ENCODE results near the gene SSNA1.

SSNA1 gene

GRCh38 chr9:137192448-137192780 lies 3.9 kb downstream of the SSNA1 start:
- H3K27ac Mint-ChIP-seq = no peak overlapping the region
- H3K36me3 Mint-ChIP-seq = peaks cover 4% of the 10 kb centered on the region
- H3K27me3 Mint-ChIP-seq = no peaks in the 10 kb centered on the region
- H3K4me3 Mint-ChIP-seq = no peak overlapping the region
- no peaks in the 10 kb centered on the region for H3K9me3 Mint-ChIP-seq
- DNase-seq (ENCODE audit: low spot score in 2 of 2) = no peak
- ATAC-seq (ENCODE audit: low read depth) = no peak
- H3K4me1 Mint-ChIP-seq = peaks cover 12% of the 10 kb centered on the region

GRCh38 chr9:137192859-137193258 lies 4.4 kb downstream of the SSNA1 start:
- no peak for DNase-seq (ENCODE audit: low spot score in 2 of 2)
- H3K27me3 Mint-ChIP-seq = no peaks in the 10 kb centered on the region
- no peak overlapping the region for H3K27ac Mint-ChIP-seq
- H3K4me1 Mint-ChIP-seq = peaks cover 11% of the 10 kb centered on the region
- no peak for ATAC-seq (ENCODE audit: low read depth)
- H3K36me3 Mint-ChIP-seq = peaks cover 4% of the 10 kb centered on the region
- no peak overlapping the region for H3K4me3 Mint-ChIP-seq
- no peaks in the 10 kb centered on the region for H3K9me3 Mint-ChIP-seq

GRCh38 chr9:137193771-137194170 lies 5.3 kb downstream of the SSNA1 start:
- Mint-ChIP-seq H3K4me1 (peaks cover 13% of the 10 kb centered on the region), H3K4me3 (no peak overlapping the region), H3K27me3 (no peaks in the 10 kb centered on the region), H3K36me3 (peaks cover 4% of the 10 kb centered on the region), H3K9me3 (no peaks in the 10 kb centered on the region), H3K27ac (no peak overlapping the region)
- ATAC-seq (ENCODE audit: low read depth) (no peak), DNase-seq (ENCODE audit: low spot score in 2 of 2) (no peak)

GRCh38 chr9:137194388-137194787 lies 5.9 kb downstream of the SSNA1 start:
- DNase-seq (ENCODE audit: low spot score in 2 of 2) = no peak
- no peak for ATAC-seq (ENCODE audit: low read depth)
- Mint-ChIP-seq H3K27me3 (no peaks in the 10 kb centered on the region), H3K36me3 (peaks cover 4% of the 10 kb centered on the region), H3K4me3 (no peak overlapping the region), H3K4me1 (peaks cover 9% of the 10 kb centered on the region), H3K27ac (no peak overlapping the region), H3K9me3 (no peaks in the 10 kb centered on the region)

GRCh38 chr9:137194909-137195308 lies 6.4 kb downstream of the SSNA1 start:
- ATAC-seq (ENCODE audit: low read depth) (no peak), DNase-seq (ENCODE audit: low spot score in 2 of 2) (no peak)
- Mint-ChIP-seq H3K4me3 (no peak overlapping the region), H3K4me1 (peaks cover 9% of the 10 kb centered on the region), H3K27me3 (no peaks in the 10 kb centered on the region), H3K36me3 (peaks cover 4% of the 10 kb centered on the region), H3K9me3 (no peaks in the 10 kb centered on the region), H3K27ac (no peak overlapping the region)

GRCh38 chr9:137195525-137196220 lies 7.2 kb downstream of the SSNA1 start:
- ATAC-seq (ENCODE audit: low read depth) (no peak), DNase-seq (ENCODE audit: low spot score in 2 of 2) (no peak)
- Mint-ChIP-seq H3K27ac (no peak overlapping the region), H3K36me3 (peaks cover 4% of the 10 kb centered on the region), H3K27me3 (no peaks in the 10 kb centered on the region), H3K9me3 (no peaks in the 10 kb centered on the region), H3K4me1 (peaks cover 9% of the 10 kb centered on the region), H3K4me3 (no peak overlapping the region)

GRCh38 chr9:137198051-137198901 lies 9.8 kb downstream of the SSNA1 start:
- H3K27ac Mint-ChIP-seq = no peak overlapping the region
- no peaks in the 10 kb centered on the region for H3K36me3 Mint-ChIP-seq
- ATAC-seq (ENCODE audit: low read depth) (no peak), DNase-seq (ENCODE audit: low spot score in 2 of 2) (no peak)
- H3K27me3 Mint-ChIP-seq = no peaks in the 10 kb centered on the region
- peak overlapping the region; percentile 27 for H3K4me3 Mint-ChIP-seq
- peaks cover 17% of the 10 kb centered on the region for H3K4me1 Mint-ChIP-seq
- H3K9me3 Mint-ChIP-seq = no peaks in the 10 kb centered on the region

GRCh38 chr9:137198902-137199283 lies 10.4 kb downstream of the SSNA1 start:
- Mint-ChIP-seq H3K4me1 (peaks cover 19% of the 10 kb centered on the region), H3K36me3 (no peaks in the 10 kb centered on the region), H3K9me3 (no peaks in the 10 kb centered on the region), H3K27ac (no peak overlapping the region), H3K27me3 (no peaks in the 10 kb centered on the region), H3K4me3 (no peak overlapping the region)
- no peak for ATAC-seq (ENCODE audit: low read depth)
- no peak for DNase-seq (ENCODE audit: low spot score in 2 of 2)

- Mint-ChIP-seq H3K27ac (no peak overlapping the region), H3K9me3 (no peaks in the 10 kb centered on the region), H3K27me3 (no peaks in the 10 kb centered on the region), H3K4me1 (peaks cover 22% of the 10 kb centered on the region), H3K4me3 (peak overlapping the region; percentile 83), H3K36me3 (no peaks in the 10 kb centered on the region)
- DNase-seq (ENCODE audit: low spot score in 2 of 2) (no peak), ATAC-seq (ENCODE audit: low read depth) (no peak)
Observed at GRCh38 chr9:137199411-137200121, 11.1 kb downstream of the SSNA1 start.

GRCh38 chr9:137200311-137201204 lies 12.1 kb downstream of the SSNA1 start, which contains the start of gene TPRN:
Gene TPRN (minus strand): TSS chr9:137200741. CDS start chr9:137200711, 30 bp downstream.
- Mint-ChIP-seq H3K4me1 (peaks cover 21% of the 10 kb centered on the region), H3K9me3 (no peaks in the 10 kb centered on the region), H3K27ac (peak within 1 kb of the TSS; percentile 81), H3K4me3 (peak within 1 kb of the TSS; percentile 83), H3K27me3 (no peaks in the 10 kb centered on the region), H3K36me3 (no peaks in the 10 kb centered on the region)
- ATAC-seq (ENCODE audit: low read depth) (peak; percentile 88), DNase-seq (ENCODE audit: low spot score in 2 of 2) (peak; percentile 87 to 98)

- no peaks in the 10 kb centered on the region for H3K36me3 Mint-ChIP-seq
- DNase-seq (ENCODE audit: low spot score in 2 of 2) = no peak
- H3K27ac Mint-ChIP-seq = peak overlapping the region; percentile 81
- no peaks in the 10 kb centered on the region for H3K9me3 Mint-ChIP-seq
- peak overlapping the region; percentile 83 for H3K4me3 Mint-ChIP-seq
- no peak for ATAC-seq (ENCODE audit: low read depth)
- H3K27me3 Mint-ChIP-seq = no peaks in the 10 kb centered on the region
- H3K4me1 Mint-ChIP-seq = peaks cover 28% of the 10 kb centered on the region
Observed at GRCh38 chr9:137201205-137201868, 12.9 kb downstream of the SSNA1 start.

GRCh38 chr9:137202966-137203365 lies 14.5 kb downstream of the SSNA1 start:
- peaks cover 39% of the 10 kb centered on the region for H3K4me1 Mint-ChIP-seq
- H3K27me3 Mint-ChIP-seq = no peaks in the 10 kb centered on the region
- ATAC-seq (ENCODE audit: low read depth) (no peak), DNase-seq (ENCODE audit: low spot score in 2 of 2) (no peak)
- H3K4me3 Mint-ChIP-seq = no peak overlapping the region
- H3K36me3 Mint-ChIP-seq = peaks cover 10% of the 10 kb centered on the region
- no peaks in the 10 kb centered on the region for H3K9me3 Mint-ChIP-seq
- H3K27ac Mint-ChIP-seq = no peak overlapping the region

- no peak for DNase-seq (ENCODE audit: low spot score in 2 of 2)
- no peaks in the 10 kb centered on the region for H3K27me3 Mint-ChIP-seq
- peaks cover 36% of the 10 kb centered on the region for H3K4me1 Mint-ChIP-seq
- peak overlapping the region; percentile 94 for H3K27ac Mint-ChIP-seq
- ATAC-seq (ENCODE audit: low read depth) = no peak
- H3K9me3 Mint-ChIP-seq = no peaks in the 10 kb centered on the region
- peak overlapping the region; percentile 93 for H3K4me3 Mint-ChIP-seq
- H3K36me3 Mint-ChIP-seq = peaks cover 13% of the 10 kb centered on the region
Observed at GRCh38 chr9:137204731-137205125, 16.3 kb downstream of the SSNA1 start.

Data from memory B cell (primary cell).